WTC11 (cell line): ENCODE measurements around the gene CENPB. TPM values are rescaled to one million over a fixed set of nuclear protein-coding genes. Genes with fewer than 3 reads are reported as not detected.

Source experiments
- EMX1 ChIP-seq: fragments of 250-450 bp; sonication (Bioruptor Pico); IDR thresholded peaks from 2 replicates; pipeline ENCODE4 v1.8.0; 2021; ENCODE audit warnings: mild to moderate bottlenecking
- FOXP1 ChIP-seq: sonication (generic); formaldehyde crosslinking; IDR thresholded peaks from 2 replicates; pipeline ENCODE4 v1.8.0; 2022; ENCODE audit warnings: missing genetic modification reagents, mild to moderate bottlenecking, moderate library complexity, borderline replicate concordance
- HMGA2 ChIP-seq: fragments of 250-450 bp; sonication (Bioruptor Pico); IDR thresholded peaks from 2 replicates; pipeline ENCODE4 v1.4.0; 2021; ENCODE audit warnings: mild to moderate bottlenecking, moderate library complexity
- IRF2 ChIP-seq: sonication (generic); formaldehyde crosslinking; IDR thresholded peaks from 2 replicates; pipeline ENCODE4 v1.8.0; 2022; ENCODE audit warnings: low read depth, missing genetic modification reagents, borderline replicate concordance
- JUN ChIP-seq: sonication (generic); formaldehyde crosslinking; IDR thresholded peaks from 2 replicates; pipeline ENCODE4 v1.8.0; 2023; ENCODE audit warnings: mild to moderate bottlenecking, missing genetic modification reagents
- NFE2L1 ChIP-seq: sonication (generic); formaldehyde crosslinking; IDR thresholded peaks from 2 replicates; pipeline ENCODE4 v1.8.1; 2023; ENCODE audit warnings: missing genetic modification reagents
- PRRX2 ChIP-seq: fragments of 250-450 bp; sonication (Bioruptor Pico); IDR thresholded peaks from 2 replicates; pipeline ENCODE4 v1.8.0; 2021; ENCODE audit warnings: mild to moderate bottlenecking
- RELA ChIP-seq: sonication (generic); formaldehyde crosslinking; IDR thresholded peaks from 2 replicates; pipeline ENCODE4 v1.8.1; 2022; ENCODE audit warnings: missing genetic modification reagents, mild to moderate bottlenecking, borderline replicate concordance
- TEAD1 ChIP-seq: sonication (generic); formaldehyde crosslinking; IDR thresholded peaks from 2 replicates; pipeline ENCODE4 v1.8.0; 2022; ENCODE audit warnings: mild to moderate bottlenecking, missing genetic modification reagents
- ZNF317 ChIP-seq: sonication (generic); formaldehyde crosslinking; IDR thresholded peaks from 2 replicates; pipeline ENCODE4 v1.8.1; 2023; ENCODE audit warnings: low read depth, mild to moderate bottlenecking, moderate library complexity, missing genetic modification reagents, borderline replicate concordance
- ZNF396 ChIP-seq: fragments of 250-450 bp; sonication (Bioruptor Pico); IDR thresholded peaks from 2 replicates; pipeline ENCODE4 v1.8.0; 2021; ENCODE audit warnings: mild to moderate bottlenecking, moderate library complexity, borderline replicate concordance
- ZNF423 ChIP-seq: fragments of 250-450 bp; sonication (Bioruptor Pico); IDR thresholded peaks from 2 replicates; pipeline ENCODE4 v2.1.2; 2022; ENCODE audit warnings: mild to moderate bottlenecking, moderate library complexity
- total RNA-seq: library from RNA; stranded (reverse); gene quantifications from 3 replicates; pipeline ENCODE4 v1.2.3, GENCODE V29; 2021
- TF ChIP-seq, protein P1 (sequence below): sonication (generic); formaldehyde crosslinking; IDR thresholded peaks from 2 replicates; pipeline ENCODE4 v1.8.0; 2023; ENCODE audit warnings: missing genetic modification reagents, mild to moderate bottlenecking, borderline replicate concordance
- TF ChIP-seq, protein P2 (sequence below): sonication (generic); formaldehyde crosslinking; IDR thresholded peaks from 2 replicates; pipeline ENCODE4 v1.8.0; 2022; ENCODE audit warnings: mild to moderate bottlenecking, missing genetic modification reagents
- TF ChIP-seq, protein P3 (sequence below): sonication (generic); formaldehyde crosslinking; IDR thresholded peaks from 2 replicates; pipeline ENCODE4 v1.8.1; 2023; ENCODE audit warnings: mild to moderate bottlenecking, missing genetic modification reagents
- TF ChIP-seq, protein P4 (sequence below): sonication (generic); formaldehyde crosslinking; IDR thresholded peaks from 2 replicates; pipeline ENCODE4 v1.8.1; 2023; ENCODE audit warnings: mild to moderate bottlenecking, moderate library complexity, missing genetic modification reagents
- TF ChIP-seq, protein P5 (sequence below): sonication (generic); formaldehyde crosslinking; IDR thresholded peaks from 2 replicates; pipeline ENCODE4 v1.8.1; 2023; ENCODE audit warnings: mild to moderate bottlenecking, missing genetic modification reagents
- TF ChIP-seq, protein P6 (sequence below): sonication (generic); formaldehyde crosslinking; IDR thresholded peaks from 2 replicates; pipeline ENCODE4 v1.8.1; 2022; ENCODE audit warnings: low read depth, missing genetic modification reagents, borderline replicate concordance

Gene CENPB
- total RNA-seq, 1 experiment from 2014 or later, result 58.7 TPM

DNA sequence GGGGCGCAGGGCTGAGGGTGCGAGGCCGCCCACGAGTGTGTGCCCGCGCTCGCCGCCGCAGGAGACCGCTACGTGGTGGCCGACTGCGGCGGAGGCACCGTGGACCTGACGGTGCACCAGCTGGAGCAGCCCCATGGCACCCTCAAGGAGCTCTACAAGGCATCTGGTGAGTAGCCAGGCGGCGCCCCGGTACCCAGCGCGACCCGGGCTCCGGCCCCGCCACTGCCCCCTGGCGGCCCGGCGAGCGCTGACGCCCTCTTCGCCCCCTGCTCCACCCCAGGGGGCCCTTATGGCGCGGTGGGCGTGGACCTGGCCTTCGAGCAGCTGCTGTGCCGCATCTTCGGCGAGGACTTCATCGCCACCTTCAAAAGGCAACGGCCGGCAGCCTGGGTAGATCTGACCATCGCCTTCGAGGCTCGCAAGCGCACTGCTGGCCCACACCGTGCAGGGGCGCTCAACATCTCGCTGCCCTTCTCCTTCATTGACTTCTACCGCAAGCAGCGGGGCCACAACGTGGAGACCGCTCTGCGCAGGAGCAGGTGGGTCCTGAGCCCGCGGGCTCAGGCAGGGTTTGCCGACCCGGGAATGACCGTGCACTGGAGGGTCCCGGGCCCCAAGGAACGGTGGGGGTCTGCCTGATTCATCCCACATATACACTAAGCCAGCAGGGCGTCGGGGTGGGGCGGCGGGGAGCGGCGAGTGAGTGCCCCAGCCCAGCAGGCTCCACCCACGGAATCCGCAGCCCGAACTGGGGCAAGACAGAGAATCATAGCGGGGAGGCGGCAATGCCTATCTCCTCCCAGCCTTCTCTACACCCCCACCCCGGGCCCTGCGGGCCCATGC lies 36.6 kb downstream of the CENPB start (continued):
- TF ChIP-seq, protein P1, sequence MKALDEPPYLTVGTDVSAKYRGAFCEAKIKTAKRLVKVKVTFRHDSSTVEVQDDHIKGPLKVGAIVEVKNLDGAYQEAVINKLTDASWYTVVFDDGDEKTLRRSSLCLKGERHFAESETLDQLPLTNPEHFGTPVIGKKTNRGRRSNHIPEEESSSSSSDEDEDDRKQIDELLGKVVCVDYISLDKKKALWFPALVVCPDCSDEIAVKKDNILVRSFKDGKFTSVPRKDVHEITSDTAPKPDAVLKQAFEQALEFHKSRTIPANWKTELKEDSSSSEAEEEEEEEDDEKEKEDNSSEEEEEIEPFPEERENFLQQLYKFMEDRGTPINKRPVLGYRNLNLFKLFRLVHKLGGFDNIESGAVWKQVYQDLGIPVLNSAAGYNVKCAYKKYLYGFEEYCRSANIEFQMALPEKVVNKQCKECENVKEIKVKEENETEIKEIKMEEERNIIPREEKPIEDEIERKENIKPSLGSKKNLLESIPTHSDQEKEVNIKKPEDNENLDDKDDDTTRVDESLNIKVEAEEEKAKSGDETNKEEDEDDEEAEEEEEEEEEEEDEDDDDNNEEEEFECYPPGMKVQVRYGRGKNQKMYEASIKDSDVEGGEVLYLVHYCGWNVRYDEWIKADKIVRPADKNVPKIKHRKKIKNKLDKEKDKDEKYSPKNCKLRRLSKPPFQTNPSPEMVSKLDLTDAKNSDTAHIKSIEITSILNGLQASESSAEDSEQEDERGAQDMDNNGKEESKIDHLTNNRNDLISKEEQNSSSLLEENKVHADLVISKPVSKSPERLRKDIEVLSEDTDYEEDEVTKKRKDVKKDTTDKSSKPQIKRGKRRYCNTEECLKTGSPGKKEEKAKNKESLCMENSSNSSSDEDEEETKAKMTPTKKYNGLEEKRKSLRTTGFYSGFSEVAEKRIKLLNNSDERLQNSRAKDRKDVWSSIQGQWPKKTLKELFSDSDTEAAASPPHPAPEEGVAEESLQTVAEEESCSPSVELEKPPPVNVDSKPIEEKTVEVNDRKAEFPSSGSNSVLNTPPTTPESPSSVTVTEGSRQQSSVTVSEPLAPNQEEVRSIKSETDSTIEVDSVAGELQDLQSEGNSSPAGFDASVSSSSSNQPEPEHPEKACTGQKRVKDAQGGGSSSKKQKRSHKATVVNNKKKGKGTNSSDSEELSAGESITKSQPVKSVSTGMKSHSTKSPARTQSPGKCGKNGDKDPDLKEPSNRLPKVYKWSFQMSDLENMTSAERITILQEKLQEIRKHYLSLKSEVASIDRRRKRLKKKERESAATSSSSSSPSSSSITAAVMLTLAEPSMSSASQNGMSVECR, result peak; percentile 71; the same call in 1 of the 2 replicates
- TF ChIP-seq, protein P2, sequence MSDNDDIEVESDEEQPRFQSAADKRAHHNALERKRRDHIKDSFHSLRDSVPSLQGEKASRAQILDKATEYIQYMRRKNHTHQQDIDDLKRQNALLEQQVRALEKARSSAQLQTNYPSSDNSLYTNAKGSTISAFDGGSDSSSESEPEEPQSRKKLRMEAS (CRISPR knock-in tag), result peak; percentile 87
- TF ChIP-seq FOXP1 (peak; percentile 56; the same call in 1 of the 2 replicates), PRRX2 (no peak), RELA (CRISPR knock-in tag) (no peak; the same call in 1 of the 2 replicates), ZNF423 (CRISPR knock-in tag) (peak; percentile 60), JUN (CRISPR knock-in tag) (no peak), TEAD1 (peak; percentile 79), ZNF396 (CRISPR knock-in tag) (no peak), NFE2L1 (no peak), ZNF317 (CRISPR knock-in tag) (0 out of 2 replicates have a peak, but pooled peaks have one; percentile 20), EMX1 (CRISPR knock-in tag) (no peak), HMGA2 (CRISPR knock-in tag) (no peak), IRF2 (CRISPR knock-in tag) (no peak)
- TF ChIP-seq, protein P3, sequence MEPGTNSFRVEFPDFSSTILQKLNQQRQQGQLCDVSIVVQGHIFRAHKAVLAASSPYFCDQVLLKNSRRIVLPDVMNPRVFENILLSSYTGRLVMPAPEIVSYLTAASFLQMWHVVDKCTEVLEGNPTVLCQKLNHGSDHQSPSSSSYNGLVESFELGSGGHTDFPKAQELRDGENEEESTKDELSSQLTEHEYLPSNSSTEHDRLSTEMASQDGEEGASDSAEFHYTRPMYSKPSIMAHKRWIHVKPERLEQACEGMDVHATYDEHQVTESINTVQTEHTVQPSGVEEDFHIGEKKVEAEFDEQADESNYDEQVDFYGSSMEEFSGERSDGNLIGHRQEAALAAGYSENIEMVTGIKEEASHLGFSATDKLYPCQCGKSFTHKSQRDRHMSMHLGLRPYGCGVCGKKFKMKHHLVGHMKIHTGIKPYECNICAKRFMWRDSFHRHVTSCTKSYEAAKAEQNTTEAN (CRISPR knock-in tag), result peak; percentile 80; the same call in 1 of the 2 replicates
- TF ChIP-seq, protein P4, sequence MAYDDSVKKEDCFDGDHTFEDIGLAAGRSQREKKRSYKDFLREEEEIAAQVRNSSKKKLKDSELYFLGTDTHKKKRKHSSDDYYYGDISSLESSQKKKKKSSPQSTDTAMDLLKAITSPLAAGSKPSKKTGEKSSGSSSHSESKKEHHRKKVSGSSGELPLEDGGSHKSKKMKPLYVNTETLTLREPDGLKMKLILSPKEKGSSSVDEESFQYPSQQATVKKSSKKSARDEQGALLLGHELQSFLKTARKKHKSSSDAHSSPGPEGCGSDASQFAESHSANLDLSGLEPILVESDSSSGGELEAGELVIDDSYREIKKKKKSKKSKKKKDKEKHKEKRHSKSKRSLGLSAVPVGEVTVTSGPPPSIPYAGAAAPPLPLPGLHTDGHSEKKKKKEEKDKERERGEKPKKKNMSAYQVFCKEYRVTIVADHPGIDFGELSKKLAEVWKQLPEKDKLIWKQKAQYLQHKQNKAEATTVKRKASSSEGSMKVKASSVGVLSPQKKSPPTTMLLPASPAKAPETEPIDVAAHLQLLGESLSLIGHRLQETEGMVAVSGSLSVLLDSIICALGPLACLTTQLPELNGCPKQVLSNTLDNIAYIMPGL (CRISPR knock-in tag), result peak; percentile 99
- TF ChIP-seq, protein P5, sequence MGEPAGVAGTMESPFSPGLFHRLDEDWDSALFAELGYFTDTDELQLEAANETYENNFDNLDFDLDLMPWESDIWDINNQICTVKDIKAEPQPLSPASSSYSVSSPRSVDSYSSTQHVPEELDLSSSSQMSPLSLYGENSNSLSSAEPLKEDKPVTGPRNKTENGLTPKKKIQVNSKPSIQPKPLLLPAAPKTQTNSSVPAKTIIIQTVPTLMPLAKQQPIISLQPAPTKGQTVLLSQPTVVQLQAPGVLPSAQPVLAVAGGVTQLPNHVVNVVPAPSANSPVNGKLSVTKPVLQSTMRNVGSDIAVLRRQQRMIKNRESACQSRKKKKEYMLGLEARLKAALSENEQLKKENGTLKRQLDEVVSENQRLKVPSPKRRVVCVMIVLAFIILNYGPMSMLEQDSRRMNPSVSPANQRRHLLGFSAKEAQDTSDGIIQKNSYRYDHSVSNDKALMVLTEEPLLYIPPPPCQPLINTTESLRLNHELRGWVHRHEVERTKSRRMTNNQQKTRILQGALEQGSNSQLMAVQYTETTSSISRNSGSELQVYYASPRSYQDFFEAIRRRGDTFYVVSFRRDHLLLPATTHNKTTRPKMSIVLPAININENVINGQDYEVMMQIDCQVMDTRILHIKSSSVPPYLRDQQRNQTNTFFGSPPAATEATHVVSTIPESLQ (CRISPR knock-in tag), result no peak
- TF ChIP-seq, protein P6, sequence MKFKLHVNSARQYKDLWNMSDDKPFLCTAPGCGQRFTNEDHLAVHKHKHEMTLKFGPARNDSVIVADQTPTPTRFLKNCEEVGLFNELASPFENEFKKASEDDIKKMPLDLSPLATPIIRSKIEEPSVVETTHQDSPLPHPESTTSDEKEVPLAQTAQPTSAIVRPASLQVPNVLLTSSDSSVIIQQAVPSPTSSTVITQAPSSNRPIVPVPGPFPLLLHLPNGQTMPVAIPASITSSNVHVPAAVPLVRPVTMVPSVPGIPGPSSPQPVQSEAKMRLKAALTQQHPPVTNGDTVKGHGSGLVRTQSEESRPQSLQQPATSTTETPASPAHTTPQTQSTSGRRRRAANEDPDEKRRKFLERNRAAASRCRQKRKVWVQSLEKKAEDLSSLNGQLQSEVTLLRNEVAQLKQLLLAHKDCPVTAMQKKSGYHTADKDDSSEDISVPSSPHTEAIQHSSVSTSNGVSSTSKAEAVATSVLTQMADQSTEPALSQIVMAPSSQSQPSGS (CRISPR knock-in tag), result no peak
